Osteoblast (primary cell): ENCODE results near the gene SYT14. TPM values are rescaled to one million over a fixed set of nuclear protein-coding genes. Genes with fewer than 3 reads are reported as not detected.
"Not testable (repeated sequence)": the region's sequence is repeated elsewhere in the genome, so short reads cannot be mapped to it uniquely, and the experiment has no call there.

Source experiments
- DNase-seq: peaks from one replicate; pipeline ENCODE4 v3.0.0; 2011; ENCODE audit warnings: low spot score, mixed read lengths; ENCODE audit not compliant: insufficient read length; ENCODE audit errors: missing footprints
- H2AFZ ChIP-seq: 2 replicates; pipeline ENCODE4 v1.6.0; 2011; ENCODE audit warnings: mild to moderate bottlenecking, low read length
- H3K27ac ChIP-seq: 2 replicates; pipeline ENCODE4 v1.5.1; 2011; ENCODE audit warnings: mild to moderate bottlenecking, low read depth, low read length, moderate library complexity
- H3K27me3 ChIP-seq: 2 replicates; pipeline ENCODE4 v1.6.0; 2012; ENCODE audit warnings: mild to moderate bottlenecking, control low read depth, inconsistent platforms, low read length, moderate library complexity; ENCODE audit not compliant: insufficient read depth
- H3K36me3 ChIP-seq: 2 replicates; pipeline ENCODE4 v1.5.1; 2011; ENCODE audit warnings: mild to moderate bottlenecking, low read length, control low read depth, moderate library complexity; ENCODE audit not compliant: insufficient read depth
- H3K4me1 ChIP-seq: 2 replicates; pipeline ENCODE4 v1.5.1; 2011; ENCODE audit warnings: mild to moderate bottlenecking, low read length, control low read depth, moderate library complexity; ENCODE audit not compliant: insufficient read depth
- H3K4me2 ChIP-seq: 2 replicates; pipeline ENCODE4 v1.6.0; 2011; ENCODE audit warnings: mild to moderate bottlenecking, low read length; ENCODE audit not compliant: insufficient read depth
- H3K4me3 ChIP-seq: fragments of 200-600 bp; sonication (generic); 3 replicates; pipeline ENCODE4 v1.5.1; 2012; ENCODE audit warnings: mild to moderate bottlenecking, low read length, inconsistent platforms; ENCODE audit not compliant: insufficient read depth
- H3K79me2 ChIP-seq: 2 replicates; pipeline ENCODE4 v1.6.0; 2012; ENCODE audit warnings: mild to moderate bottlenecking, low read length, control low read depth, inconsistent platforms; ENCODE audit not compliant: insufficient read depth
- H3K9me3 ChIP-seq: 2 replicates; pipeline ENCODE4 v1.5.1; 2011; ENCODE audit warnings: low read depth, low read length, control low read depth
- H4K20me1 ChIP-seq: 2 replicates; pipeline ENCODE4 v1.6.0; 2012; ENCODE audit warnings: mild to moderate bottlenecking, low read length, control low read depth; ENCODE audit not compliant: insufficient read depth
- CTCF ChIP-seq: IDR thresholded peaks from 2 replicates; pipeline ENCODE4 v1.5.1; 2011; ENCODE audit warnings: mild to moderate bottlenecking, low read depth, low read length, moderate library complexity; ENCODE audit errors: extremely low read depth
- total RNA-seq: library from RNA; depleted of rRNA; stranded (reverse); fragments of >200 nt; gene quantifications from 2 replicates; pipeline ENCODE4 v1.2.3, GENCODE V29; 2012

The SYT14 gene
- total RNA-seq, 1 donor, result 0.36 TPM

GRCh38 chr1:210189426-210189825, 251.4 kb downstream of the SYT14 start:
- Histone ChIP-seq H2AFZ (no peak overlapping the region), H3K27ac (no peak overlapping the region), H4K20me1 (no peaks in the 10 kb centered on the region), H3K79me2 (no peaks in the 10 kb centered on the region), H3K4me2 (no peak overlapping the region), H3K4me1 (peaks cover 9% of the 10 kb centered on the region), H3K36me3 (no peaks in the 10 kb centered on the region), H3K9me3 (no peaks in the 10 kb centered on the region), H3K4me3 (no peak overlapping the region), H3K27me3 (no peaks in the 10 kb centered on the region)
- no peak for DNase-seq
- no peak for TF ChIP-seq CTCF

GRCh38 chr1:210195635-210196160, 257.7 kb downstream of the SYT14 start:
- Histone ChIP-seq H3K9me3 (peaks cover 2% of the 10 kb centered on the region), H2AFZ (no peak overlapping the region), H4K20me1 (no peaks in the 10 kb centered on the region), H3K27me3 (peaks cover 3% of the 10 kb centered on the region), H3K27ac (no peak overlapping the region), H3K4me2 (no peak overlapping the region), H3K4me1 (no peaks in the 10 kb centered on the region), H3K36me3 (no peaks in the 10 kb centered on the region), H3K4me3 (no peak overlapping the region), H3K79me2 (no peaks in the 10 kb centered on the region)
- no peak for DNase-seq
- no peak for TF ChIP-seq CTCF

- not testable (repeated sequence) for H3K4me3 ChIP-seq, DNase-seq, H3K27me3 ChIP-seq, H2AFZ ChIP-seq, H4K20me1 ChIP-seq, H3K27ac ChIP-seq, H3K9me3 ChIP-seq, H3K36me3 ChIP-seq, H3K4me1 ChIP-seq, H3K4me2 ChIP-seq, H3K79me2 ChIP-seq
These were observed 258.2 kb downstream of the SYT14 start for GRCh38 chr1:210196266-210196665.

- Histone ChIP-seq H4K20me1 (no peaks in the 10 kb centered on the region), H3K27me3 (peaks cover 3% of the 10 kb centered on the region), H3K4me1 (no peaks in the 10 kb centered on the region), H3K4me3 (no peak overlapping the region), H3K4me2 (no peak overlapping the region), H3K36me3 (no peaks in the 10 kb centered on the region), H2AFZ (no peak overlapping the region), H3K9me3 (peaks cover 2% of the 10 kb centered on the region), H3K79me2 (no peaks in the 10 kb centered on the region), H3K27ac (no peak overlapping the region)
- TF ChIP-seq CTCF, result no peak
- no peak for DNase-seq
These were observed 260.8 kb downstream of the SYT14 start for GRCh38 chr1:210198840-210199239.
